ENCODE data around the gene NOD2.

The NOD2 gene

DNA sequence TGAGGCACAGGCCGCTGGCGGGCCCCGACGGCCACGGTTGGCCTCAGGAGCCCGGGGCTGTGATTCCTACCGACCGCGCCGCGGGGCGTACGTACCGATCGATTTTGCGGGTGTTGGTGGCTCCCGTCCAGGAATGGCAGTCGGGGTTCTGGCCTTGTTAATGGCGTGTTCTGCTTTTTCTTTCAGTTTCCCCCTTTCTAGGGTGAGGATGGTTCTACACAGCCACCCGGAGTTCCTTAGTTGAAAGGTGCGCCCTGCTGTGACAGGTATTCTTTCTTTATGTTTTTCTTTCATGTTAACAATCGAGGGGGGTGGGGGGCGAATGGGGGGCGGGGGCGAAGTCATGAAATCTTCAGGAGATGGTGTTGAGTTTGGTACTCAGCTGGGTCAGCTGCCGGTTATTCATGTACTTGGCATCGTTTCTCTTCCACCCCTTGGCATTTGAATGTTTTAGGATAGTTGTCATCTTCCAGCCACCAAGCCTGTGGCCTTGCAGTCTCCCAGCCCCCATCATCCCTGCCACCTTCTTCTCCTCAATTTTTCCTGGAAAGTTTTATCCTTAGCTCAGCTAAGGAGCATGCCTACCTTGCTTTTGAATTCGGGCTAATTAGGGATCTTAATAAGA is 49.3 kb downstream of the NOD2 start:
- DNase-seq (ENCODE audit: low read depth): peak; percentile 40

- DNase-seq (ENCODE audit: low read depth): no peak
Observed at GRCh38 chr16:50743581-50744225, 50.3 kb downstream of the NOD2 start.

DNA sequence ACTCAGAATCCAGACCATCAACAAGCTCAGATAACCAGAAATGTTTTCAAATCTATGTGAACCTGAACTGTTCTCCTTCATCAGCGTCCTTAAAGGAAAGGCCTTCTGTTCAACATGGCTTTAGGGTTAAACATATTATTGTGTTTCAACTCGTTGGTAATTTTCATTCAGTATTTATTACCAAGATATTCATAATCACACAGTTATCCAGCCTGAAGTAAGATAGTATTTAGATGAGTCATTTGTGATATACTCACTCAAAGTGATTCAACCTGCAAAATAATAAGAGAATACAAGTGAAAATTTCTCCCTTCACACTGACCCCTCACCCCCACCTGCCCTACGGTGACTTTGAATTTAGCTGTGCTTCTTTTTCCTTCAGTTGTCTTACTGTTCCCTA is 51.5 kb downstream of the NOD2 start:
- DNase-seq (ENCODE audit: low read depth): no peak

DNA sequence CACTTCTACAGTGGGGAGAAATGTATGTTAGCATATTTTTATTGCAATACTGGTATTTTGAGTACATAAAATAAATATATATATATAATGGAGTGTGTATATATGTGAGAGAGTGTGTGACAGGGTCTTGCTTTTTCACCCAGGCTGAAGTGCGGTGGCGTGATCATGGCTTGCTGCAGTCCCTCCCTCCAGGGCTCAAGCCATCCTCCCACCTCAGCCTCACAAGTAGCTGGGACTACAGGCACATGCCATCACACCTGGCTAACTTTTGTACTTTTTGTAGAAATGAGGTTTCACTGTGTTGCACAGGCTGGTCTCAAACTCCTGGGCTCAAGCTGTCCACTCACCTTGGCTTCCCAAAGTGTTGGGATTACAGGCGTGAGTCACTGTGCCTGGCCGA is 52.5 kb downstream of the NOD2 start:
- no peak for DNase-seq (ENCODE audit: low read depth)

DNA sequence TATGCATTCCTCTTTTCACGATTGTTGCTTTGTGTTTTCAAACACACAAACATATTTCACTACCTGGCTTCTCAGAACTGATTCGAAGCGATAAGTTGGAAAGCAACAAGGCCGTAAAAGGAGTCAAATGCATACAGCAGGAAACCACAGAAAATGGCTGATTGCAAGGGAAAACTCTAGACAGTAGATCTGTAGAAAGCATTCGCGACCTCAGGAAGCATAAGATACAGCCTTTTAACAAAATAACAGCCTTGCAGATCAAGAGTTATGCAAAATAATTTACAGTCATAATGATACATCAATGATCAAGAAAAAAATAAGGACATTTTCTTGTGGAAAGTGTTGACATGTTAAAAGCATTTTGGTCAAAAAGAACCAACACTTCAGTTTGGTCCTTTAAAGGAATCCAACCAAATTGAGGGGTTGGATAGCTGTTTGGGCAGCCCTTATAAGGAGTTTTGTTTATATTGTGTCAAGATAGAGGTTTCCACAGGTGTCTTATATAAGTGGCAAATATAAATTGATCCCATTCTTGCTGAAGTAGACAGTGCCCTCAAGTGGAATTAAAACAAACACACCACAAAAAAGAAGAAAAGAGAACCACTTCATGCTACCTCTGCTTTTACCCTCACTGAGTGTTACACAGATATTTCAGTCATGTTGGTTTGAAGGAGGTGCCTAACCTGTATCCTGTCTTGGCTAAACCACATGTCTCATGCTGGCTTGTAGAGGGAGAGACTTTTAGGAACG is 54.0 kb downstream of the NOD2 start:
- DNase-seq (ENCODE audit: low read depth): no peak

- no peak for DNase-seq (ENCODE audit: low read depth)
Observed at GRCh38 chr16:50751528-50751927, 58.1 kb downstream of the NOD2 start.

GRCh38 chr16:50752471-50753235 is 59.2 kb downstream of the NOD2 start:
- DNase-seq (ENCODE audit: low read depth): no peak

DNA sequence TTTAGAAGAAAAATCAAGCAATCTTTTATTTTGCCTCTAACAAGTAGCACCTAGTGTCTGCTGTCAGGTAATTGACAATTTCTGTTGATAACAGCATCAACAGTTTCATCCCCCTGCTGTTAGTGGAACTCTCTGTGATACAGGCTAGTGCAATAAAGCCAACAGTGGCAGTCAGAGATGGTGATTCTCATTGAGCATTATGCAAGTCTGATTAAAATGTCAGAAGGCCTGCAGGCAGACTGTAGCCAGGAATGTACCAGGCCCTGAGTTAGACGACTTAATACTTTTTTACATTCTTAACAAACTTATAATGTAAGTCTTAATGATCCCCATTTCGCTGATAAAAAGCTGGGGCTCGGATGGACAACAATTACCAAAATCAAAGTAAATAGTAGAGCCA is 63.1 kb downstream of the NOD2 start:
- no peak for DNase-seq (ENCODE audit: low read depth)

GRCh38 chr16:50761267-50761666 is 67.9 kb downstream of the NOD2 start:
- no peak for DNase-seq (ENCODE audit: low read depth)

DNA sequence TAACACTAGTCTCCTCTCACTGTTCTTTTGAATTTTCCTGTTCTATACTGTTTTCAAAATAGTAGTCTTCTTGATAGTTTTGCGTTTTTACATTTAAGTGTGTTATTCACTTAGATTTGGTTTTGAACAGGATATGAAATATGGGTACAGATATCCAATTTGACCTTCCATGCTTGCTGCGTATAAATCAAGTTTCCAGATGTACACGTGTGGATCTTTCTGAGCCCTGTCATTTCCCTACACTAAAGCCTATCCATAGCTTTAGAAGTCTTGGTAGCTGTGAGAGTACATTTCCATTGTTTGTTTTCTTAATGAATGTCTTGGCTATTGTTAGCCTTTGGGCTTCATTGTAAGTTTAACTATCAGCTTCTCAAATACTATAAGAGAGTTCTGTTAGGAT is 68.8 kb downstream of the NOD2 start:
- no peak for DNase-seq (ENCODE audit: low read depth)

- no peak for DNase-seq (ENCODE audit: low read depth)
Observed at GRCh38 chr16:50763211-50763610, 69.8 kb downstream of the NOD2 start.

GRCh38 chr16:50765260-50765659 is 71.9 kb downstream of the NOD2 start:
- DNase-seq (ENCODE audit: low read depth): no peak

DNA sequence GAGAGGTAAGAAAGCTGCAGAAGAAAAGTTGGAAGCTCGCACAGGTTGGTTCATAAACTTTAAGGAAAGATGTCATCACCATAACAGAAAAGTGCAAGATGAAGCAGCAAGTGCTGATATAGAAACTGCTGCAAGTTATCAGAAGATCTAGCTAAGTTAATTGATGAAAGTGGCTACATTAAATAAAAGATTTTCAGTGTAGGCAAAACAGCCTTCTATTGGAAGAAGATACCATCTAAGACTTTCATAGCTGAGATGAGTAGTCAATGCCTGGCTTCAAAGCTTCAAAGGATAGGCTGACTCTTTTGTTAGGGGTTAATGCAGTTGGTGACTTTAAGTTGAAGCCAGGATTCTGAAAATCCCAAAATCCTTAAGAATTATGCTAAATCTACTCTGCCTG is 72.5 kb downstream of the NOD2 start:
- DNase-seq (ENCODE audit: low read depth): no peak

- no peak for DNase-seq (ENCODE audit: low read depth)
Observed at GRCh38 chr16:50767197-50767596, 73.8 kb downstream of the NOD2 start.

GRCh38 chr16:50771366-50771765 is 78.0 kb downstream of the NOD2 start:
- DNase-seq (ENCODE audit: low read depth): no peak

GRCh38 chr16:50774405-50774804 is 81.0 kb downstream of the NOD2 start:
- no peak for DNase-seq (ENCODE audit: low read depth)

- DNase-seq (ENCODE audit: low read depth): no peak
Observed at GRCh38 chr16:50774960-50775359, 81.6 kb downstream of the NOD2 start.

- no peak for DNase-seq (ENCODE audit: low read depth)
Observed at GRCh38 chr16:50776037-50776436, 82.6 kb downstream of the NOD2 start.

DNA sequence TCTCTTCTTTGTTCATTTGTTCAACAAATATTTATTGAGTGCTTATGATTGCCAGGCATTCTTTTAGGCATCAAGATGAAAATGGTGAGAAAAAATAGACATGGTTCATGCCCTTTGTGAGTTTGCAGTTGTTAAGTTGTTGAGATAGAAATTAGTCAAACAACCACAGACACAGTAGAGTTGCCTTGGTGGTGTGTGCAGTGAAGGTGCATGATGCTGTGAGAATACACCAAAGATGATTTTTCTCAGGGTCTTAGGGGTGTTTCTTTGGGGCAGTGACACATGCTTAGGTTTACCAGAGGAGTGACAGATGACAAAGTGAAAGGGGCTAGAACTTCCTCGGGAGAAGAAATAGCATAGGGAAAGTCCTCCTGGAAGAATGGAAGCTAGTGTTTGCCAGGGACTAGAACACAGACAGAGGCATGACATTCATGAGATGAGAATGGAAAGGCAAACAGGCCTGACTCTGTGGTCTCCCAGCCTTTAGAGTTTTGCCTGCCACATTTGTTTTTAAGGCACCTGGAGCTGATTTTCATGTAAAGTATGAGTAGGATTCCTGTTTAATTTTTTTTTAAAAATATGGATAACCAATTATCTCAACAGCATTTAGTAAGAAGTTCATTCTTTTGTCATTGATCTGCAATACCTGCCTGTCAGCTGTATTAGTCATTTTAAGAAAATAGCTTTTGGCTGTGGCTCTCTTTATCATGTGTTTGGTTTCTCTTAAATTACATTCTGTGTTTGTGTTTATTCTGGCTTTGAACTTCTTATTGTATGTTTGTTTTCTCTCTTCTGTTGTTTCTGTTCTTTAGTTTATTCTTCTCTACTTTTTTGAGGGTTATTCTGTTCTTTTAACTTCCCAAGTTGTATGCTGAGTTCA is 85.1 kb downstream of the NOD2 start:
- no peak for DNase-seq (ENCODE audit: low read depth)

DNA sequence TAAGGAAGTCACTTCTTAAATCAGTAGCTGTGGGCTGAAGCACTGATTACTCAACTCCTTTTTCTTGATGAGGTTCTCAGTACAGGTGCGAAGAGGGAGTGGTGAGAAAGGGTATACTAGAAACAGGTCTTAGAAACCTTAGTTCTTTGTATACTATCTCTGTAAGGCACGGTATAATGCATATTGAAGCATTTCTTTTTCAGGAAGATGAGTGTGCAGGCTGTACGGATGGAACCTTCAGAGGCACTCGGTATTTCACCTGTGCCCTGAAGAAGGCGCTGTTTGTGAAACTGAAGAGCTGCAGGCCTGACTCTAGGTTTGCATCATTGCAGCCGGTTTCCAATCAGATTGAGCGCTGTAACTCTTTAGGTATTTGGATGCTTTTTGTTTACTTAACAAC is 87.6 kb downstream of the NOD2 start:
- peak; percentile 7 for DNase-seq (ENCODE audit: low read depth)

GRCh38 chr16:50781518-50781917 is 88.1 kb downstream of the NOD2 start:
- no peak for DNase-seq (ENCODE audit: low read depth)
